ENCODE results near the gene SYT17.

DNA sequence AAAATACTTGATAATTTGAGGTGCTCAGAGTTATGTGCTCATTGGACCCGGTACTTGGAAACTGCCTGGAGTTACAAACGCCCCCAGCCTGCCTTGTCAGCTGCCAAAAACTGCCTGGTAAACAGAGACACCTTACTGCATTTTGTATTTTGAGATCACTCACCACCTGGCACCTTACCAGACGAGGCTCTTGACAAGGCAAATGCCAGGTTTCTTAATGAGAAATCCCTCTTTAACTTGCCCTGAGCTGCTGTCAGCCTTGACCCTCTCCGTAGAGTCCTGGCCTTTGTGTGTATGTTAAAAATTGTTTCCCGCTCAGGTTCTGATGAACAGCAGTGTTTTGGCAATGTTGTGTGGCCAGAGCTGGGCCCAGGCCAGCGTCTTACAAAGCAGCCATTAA lies 28.8 kb downstream of the SYT17 start:
- TF ChIP-seq POLR2AphosphoS5 (IDR thresholded peaks at IDR 0.05; ENCODE audit: low read depth, low read length) (no peak), SIN3A (IDR thresholded peaks at IDR 0.05; ENCODE audit: borderline replicate concordance, insufficient read depth, low read length) (no peak), FOXP2 (optimal IDR thresholded peaks at IDR 0.05; ENCODE audit: borderline replicate concordance, extremely low read depth, extremely low read length, insufficient read depth) (no peak)
